Parathyroid adenoma (tissue), 2 donors: ENCODE data around the gene CACUL1.

Experiments
- H2AFZ ChIP-seq: fragments of 300-600 bp; sonication (generic); one replicate; pipeline ENCODE4 v1.7.0; 2017; ENCODE audit warnings: antibody characterized with exemption, mild to moderate bottlenecking
- H3K27ac ChIP-seq: fragments of 300-600 bp; sonication (generic); one replicate; pipeline ENCODE4 v1.7.0; 2017
- H3K27me3 ChIP-seq: fragments of 300-600 bp; sonication (generic); one replicate; pipeline ENCODE4 v1.7.0; 2017; ENCODE audit warnings: low read length; ENCODE audit not compliant: control insufficient read depth, insufficient read depth
- H3K36me3 ChIP-seq: fragments of 300-600 bp; sonication (generic); one replicate; pipeline ENCODE4 v1.7.0; 2017; ENCODE audit warnings: low read length; ENCODE audit not compliant: control insufficient read depth, insufficient read depth
- H3K4me1 ChIP-seq: fragments of 300-600 bp; sonication (generic); one replicate; pipeline ENCODE4 v1.7.0; 2017; ENCODE audit warnings: control low read depth
- H3K4me2 ChIP-seq: fragments of 300-600 bp; sonication (generic); one replicate; pipeline ENCODE4 v1.7.0; 2017; ENCODE audit warnings: low read length
- H3K4me3 ChIP-seq: fragments of 300-600 bp; sonication (generic); one replicate; pipeline ENCODE4 v1.7.0; 2017; ENCODE audit warnings: low read depth, low read length
- H3K79me2 ChIP-seq: fragments of 300-600 bp; sonication (generic); one replicate; pipeline ENCODE4 v1.7.0; 2017; ENCODE audit warnings: control low read depth
- H3K9ac ChIP-seq: fragments of 300-600 bp; sonication (generic); one replicate; pipeline ENCODE4 v1.7.0; 2017; ENCODE audit warnings: mild to moderate bottlenecking
- H3K9me3 ChIP-seq: fragments of 300-600 bp; sonication (generic); one replicate; pipeline ENCODE4 v1.7.0; 2017; ENCODE audit warnings: low read length; ENCODE audit not compliant: control insufficient read depth
- CTCF ChIP-seq: fragments of 300-600 bp; sonication (generic); IDR thresholded peaks from one replicate; pipeline ENCODE4 v1.7.0; 2017; ENCODE audit warnings: antibody characterized with exemption, mild to moderate bottlenecking
- donor health status: primary hyperparathyroidism.

The CACUL1 gene

GRCh38 chr10:118712930-118713634 lies 41.7 kb downstream of the CACUL1 start:
- Histone ChIP-seq H3K4me2 (no peak overlapping the region), H3K79me2 (peaks cover 33% of the 10 kb centered on the region), H2AFZ (no peak overlapping the region), H3K4me1 (no peaks in the 10 kb centered on the region), H3K36me3 (no peaks in the 10 kb centered on the region), H3K9ac (no peak overlapping the region), H3K27ac (no peak overlapping the region), H3K27me3 (no peaks in the 10 kb centered on the region), H3K4me3 (no peak overlapping the region), H3K9me3 (no peaks in the 10 kb centered on the region)
- TF ChIP-seq CTCF, result no peak

GRCh38 chr10:118712080-118712479 lies 42.7 kb downstream of the CACUL1 start:
- Histone ChIP-seq H2AFZ (no peak overlapping the region), H3K4me3 (no peak overlapping the region), H3K9ac (no peak overlapping the region), H3K27me3 (no peaks in the 10 kb centered on the region), H3K9me3 (no peaks in the 10 kb centered on the region), H3K27ac (no peak overlapping the region), H3K4me2 (no peak overlapping the region), H3K79me2 (peaks cover 27% of the 10 kb centered on the region), H3K4me1 (no peaks in the 10 kb centered on the region), H3K36me3 (no peaks in the 10 kb centered on the region)
- TF ChIP-seq CTCF, result no peak

GRCh38 chr10:118710487-118710886 lies 44.3 kb downstream of the CACUL1 start:
- no peaks in the 10 kb centered on the region for H3K4me1 ChIP-seq
- H3K27me3 ChIP-seq, result no peaks in the 10 kb centered on the region
- H3K9ac ChIP-seq, result no peak overlapping the region
- peaks cover 22% of the 10 kb centered on the region for H3K79me2 ChIP-seq
- H2AFZ ChIP-seq, result no peak overlapping the region
- no peaks in the 10 kb centered on the region for H3K36me3 ChIP-seq
- H3K9me3 ChIP-seq, result no peaks in the 10 kb centered on the region
- no peak for TF ChIP-seq CTCF
- no peak overlapping the region for H3K4me2 ChIP-seq
- H3K4me3 ChIP-seq, result no peak overlapping the region
- no peak overlapping the region for H3K27ac ChIP-seq

- Histone ChIP-seq H3K36me3 (no peaks in the 10 kb centered on the region), H3K27me3 (no peaks in the 10 kb centered on the region), H3K79me2 (peaks cover 24% of the 10 kb centered on the region), H3K27ac (no peak overlapping the region), H3K4me1 (no peaks in the 10 kb centered on the region), H3K9me3 (no peaks in the 10 kb centered on the region), H3K4me3 (no peak overlapping the region), H3K9ac (no peak overlapping the region), H2AFZ (no peak overlapping the region), H3K4me2 (no peak overlapping the region)
- TF ChIP-seq CTCF, result no peak
Measured at GRCh38 chr10:118708571-118708970, 46.2 kb downstream of the CACUL1 start.

GRCh38 chr10:118704711-118705110 lies 50.1 kb downstream of the CACUL1 start:
- H3K4me1 ChIP-seq, result no peaks in the 10 kb centered on the region
- H3K4me2 ChIP-seq, result no peak overlapping the region
- no peak for TF ChIP-seq CTCF
- no peaks in the 10 kb centered on the region for H3K27me3 ChIP-seq
- H2AFZ ChIP-seq, result no peak overlapping the region
- H3K36me3 ChIP-seq, result no peaks in the 10 kb centered on the region
- H3K9me3 ChIP-seq, result no peaks in the 10 kb centered on the region
- H3K4me3 ChIP-seq, result no peak overlapping the region
- no peak overlapping the region for H3K27ac ChIP-seq
- peaks cover 7% of the 10 kb centered on the region for H3K79me2 ChIP-seq
- no peak overlapping the region for H3K9ac ChIP-seq
